Measurements from ENCODE around the gene CSRNP3.

DNA sequence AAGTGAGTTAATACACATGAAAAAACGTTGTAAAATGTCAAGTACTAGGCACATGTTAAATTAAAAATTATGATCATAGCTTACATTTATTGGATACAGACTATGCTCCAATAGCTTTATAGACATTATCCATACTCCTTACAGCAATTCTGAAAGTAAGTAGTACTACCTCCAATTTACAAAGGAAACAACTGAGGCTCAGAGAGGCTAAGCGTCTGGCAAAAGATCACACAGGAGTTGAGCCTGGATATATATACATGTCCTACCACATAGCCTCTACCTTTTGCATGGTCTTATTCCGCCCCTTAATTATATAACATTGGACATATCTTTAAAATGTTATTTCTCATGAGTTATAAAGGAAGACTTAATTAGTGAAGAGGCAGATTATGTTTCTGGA lies 127.3 kb downstream of the CSRNP3 start:
- TF ChIP-seq GATA2 (IDR thresholded peaks at IDR 0.05; ENCODE audit: insufficient read depth, insufficient read length, low read depth, low read length), result no peak
- TF ChIP-seq, protein P1, sequence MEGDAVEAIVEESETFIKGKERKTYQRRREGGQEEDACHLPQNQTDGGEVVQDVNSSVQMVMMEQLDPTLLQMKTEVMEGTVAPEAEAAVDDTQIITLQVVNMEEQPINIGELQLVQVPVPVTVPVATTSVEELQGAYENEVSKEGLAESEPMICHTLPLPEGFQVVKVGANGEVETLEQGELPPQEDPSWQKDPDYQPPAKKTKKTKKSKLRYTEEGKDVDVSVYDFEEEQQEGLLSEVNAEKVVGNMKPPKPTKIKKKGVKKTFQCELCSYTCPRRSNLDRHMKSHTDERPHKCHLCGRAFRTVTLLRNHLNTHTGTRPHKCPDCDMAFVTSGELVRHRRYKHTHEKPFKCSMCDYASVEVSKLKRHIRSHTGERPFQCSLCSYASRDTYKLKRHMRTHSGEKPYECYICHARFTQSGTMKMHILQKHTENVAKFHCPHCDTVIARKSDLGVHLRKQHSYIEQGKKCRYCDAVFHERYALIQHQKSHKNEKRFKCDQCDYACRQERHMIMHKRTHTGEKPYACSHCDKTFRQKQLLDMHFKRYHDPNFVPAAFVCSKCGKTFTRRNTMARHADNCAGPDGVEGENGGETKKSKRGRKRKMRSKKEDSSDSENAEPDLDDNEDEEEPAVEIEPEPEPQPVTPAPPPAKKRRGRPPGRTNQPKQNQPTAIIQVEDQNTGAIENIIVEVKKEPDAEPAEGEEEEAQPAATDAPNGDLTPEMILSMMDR (IDR thresholded peaks at IDR 0.05; ENCODE audit: extremely low read depth in 1 of 2, insufficient read depth in 1 of 2, low read depth in 1 of 2, low read length in 2 of 2), result no peak
- no peak for TF ChIP-seq EZH2 (IDR thresholded peaks at IDR 0.05; ENCODE audit: borderline replicate concordance, low read depth, low read length, severe bottlenecking)
- TF ChIP-seq POLR2A (IDR thresholded peaks at IDR 0.05; ENCODE audit: low read depth, low read length), result no peak
- TF ChIP-seq POLR2AphosphoS5 (IDR thresholded peaks at IDR 0.05; ENCODE audit: insufficient read depth, low read depth, low read length), result no peak
- no peak for TF ChIP-seq MAX (IDR thresholded peaks at IDR 0.05; ENCODE audit: insufficient read depth, insufficient read length)
- no peak for TF ChIP-seq JUN (IDR thresholded peaks at IDR 0.05; ENCODE audit: borderline replicate concordance, insufficient read depth, insufficient read length, low read depth)
- TF ChIP-seq FOS (IDR thresholded peaks at IDR 0.05; ENCODE audit: borderline replicate concordance, insufficient read depth, low read length), result no peak
